Measurements from ENCODE around the gene PDE7B.

GRCh38 chr6:135962731-135963130 lies 111.2 kb downstream of the PDE7B start:
- TF ChIP-seq RFX5 (IDR thresholded peaks at IDR 0.05; ENCODE audit: borderline replicate concordance, low read depth, low read length): no peak
- no peak for TF ChIP-seq EP300 (IDR thresholded peaks at IDR 0.05; ENCODE audit: borderline replicate concordance in 1 of 2, low read depth in 2 of 2, low read length in 2 of 2)
- TF ChIP-seq CEBPB (IDR thresholded peaks at IDR 0.05; ENCODE audit: low read depth, low read length): no peak
- no peak for TF ChIP-seq CTCF (IDR thresholded peaks at IDR 0.05; ENCODE audit: control extremely low read depth in 1 of 3, insufficient read depth in 1 of 3, low read depth in 1 of 3, low read length in 3 of 3)
- TF ChIP-seq CREB1 (IDR thresholded peaks at IDR 0.05): no peak
- TF ChIP-seq GABPA (IDR thresholded peaks at IDR 0.05; ENCODE audit: borderline replicate concordance, insufficient read depth, low read length): no peak

Measured in H1 (cell line).